A673 (cell line): Measurements from ENCODE around the gene TRPC4.

Experiments used
- EZH2 ChIP-seq: fragments of 200-600 bp; sonication (generic); IDR thresholded peaks from 2 replicates; pipeline ENCODE4 v1.6.1; 2017; ENCODE audit warnings: borderline replicate concordance, low read depth, mild to moderate bottlenecking, mixed read lengths, antibody characterized with exemption, low read length; ENCODE audit not compliant: poor library complexity, severe bottlenecking
- TF ChIP-seq, protein P1 (sequence below): fragments of 300-800, 200-600 bp; sonication (generic); conservative IDR thresholded peaks from 2 replicates; pipeline ENCODE4 v1.5.1; 2017; ENCODE audit warnings: low read depth, mild to moderate bottlenecking, antibody characterized with exemption, low read length, moderate library complexity, mixed read lengths

DNA sequence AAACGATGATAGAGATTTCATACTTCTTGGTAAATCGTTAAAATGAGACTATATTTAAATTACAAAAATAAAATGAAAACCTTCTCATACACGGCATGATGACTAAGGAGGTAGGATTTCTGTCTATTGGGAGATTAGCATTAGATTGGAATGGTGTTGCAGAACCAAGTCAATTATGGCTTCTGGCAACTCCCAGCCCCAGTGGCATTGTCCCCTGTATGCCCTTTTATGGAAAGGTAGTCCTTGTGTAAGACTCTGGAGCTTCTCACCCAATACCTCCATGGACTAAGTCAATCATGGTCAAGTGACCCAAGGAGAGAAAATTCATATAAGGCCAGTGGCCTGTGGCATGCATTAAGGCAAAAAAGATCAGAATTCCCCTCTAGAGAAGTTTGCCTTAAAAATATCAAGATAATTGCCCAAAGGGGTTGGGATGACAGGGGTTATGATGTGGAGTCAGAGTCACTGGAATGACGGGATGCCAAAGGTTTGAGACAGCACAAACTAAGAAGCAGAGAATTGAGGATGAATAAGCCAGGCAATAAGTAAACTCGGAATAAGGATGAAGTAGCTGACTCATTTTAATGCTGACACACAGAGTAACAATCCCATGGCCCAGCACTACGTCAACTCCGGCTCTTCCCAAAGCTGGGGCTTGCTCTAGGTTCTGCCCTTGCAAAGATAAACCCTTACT, 213.2 kb downstream of the TRPC4 start:
- TF ChIP-seq, protein P1, sequence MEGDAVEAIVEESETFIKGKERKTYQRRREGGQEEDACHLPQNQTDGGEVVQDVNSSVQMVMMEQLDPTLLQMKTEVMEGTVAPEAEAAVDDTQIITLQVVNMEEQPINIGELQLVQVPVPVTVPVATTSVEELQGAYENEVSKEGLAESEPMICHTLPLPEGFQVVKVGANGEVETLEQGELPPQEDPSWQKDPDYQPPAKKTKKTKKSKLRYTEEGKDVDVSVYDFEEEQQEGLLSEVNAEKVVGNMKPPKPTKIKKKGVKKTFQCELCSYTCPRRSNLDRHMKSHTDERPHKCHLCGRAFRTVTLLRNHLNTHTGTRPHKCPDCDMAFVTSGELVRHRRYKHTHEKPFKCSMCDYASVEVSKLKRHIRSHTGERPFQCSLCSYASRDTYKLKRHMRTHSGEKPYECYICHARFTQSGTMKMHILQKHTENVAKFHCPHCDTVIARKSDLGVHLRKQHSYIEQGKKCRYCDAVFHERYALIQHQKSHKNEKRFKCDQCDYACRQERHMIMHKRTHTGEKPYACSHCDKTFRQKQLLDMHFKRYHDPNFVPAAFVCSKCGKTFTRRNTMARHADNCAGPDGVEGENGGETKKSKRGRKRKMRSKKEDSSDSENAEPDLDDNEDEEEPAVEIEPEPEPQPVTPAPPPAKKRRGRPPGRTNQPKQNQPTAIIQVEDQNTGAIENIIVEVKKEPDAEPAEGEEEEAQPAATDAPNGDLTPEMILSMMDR = no peak
- no peak for TF ChIP-seq EZH2
